Fibroblast of the aortic adventitia (primary cell): ENCODE data around the gene BMAL1. TPM values are rescaled to one million over a fixed set of nuclear protein-coding genes. Genes with fewer than 3 reads are reported as not detected.
"Not testable (repeated sequence)": the region's sequence is repeated elsewhere in the genome, so short reads cannot be mapped to it uniquely, and the experiment has no call there.

Source experiments
- DNase-seq: peaks from one replicate; pipeline ENCODE4 v3.0.0-alpha.2; 2010; ENCODE audit warnings: low read depth
- H3K4me3 ChIP-seq: 2 replicates; pipeline ENCODE4 v1.5.1; 2011; ENCODE audit warnings: low read depth, mild to moderate bottlenecking, control low read depth, low read length, moderate library complexity
- total RNA-seq: library from RNA; depleted of rRNA; stranded (reverse); fragments of >200 nt; gene quantifications from 2 replicates; pipeline ENCODE4 v1.2.3, GENCODE V29; 2012; ENCODE audit warnings: low replicate concordance
- TF ChIP-seq, protein P1 (sequence below): IDR thresholded peaks from 2 replicates; pipeline ENCODE4 v1.5.1; 2011; ENCODE audit warnings: mild to moderate bottlenecking, low read length, control low read depth, inconsistent platforms; ENCODE audit not compliant: insufficient read depth

BMAL1 gene
- total RNA-seq, 1 donor: 5.5 TPM

DNA sequence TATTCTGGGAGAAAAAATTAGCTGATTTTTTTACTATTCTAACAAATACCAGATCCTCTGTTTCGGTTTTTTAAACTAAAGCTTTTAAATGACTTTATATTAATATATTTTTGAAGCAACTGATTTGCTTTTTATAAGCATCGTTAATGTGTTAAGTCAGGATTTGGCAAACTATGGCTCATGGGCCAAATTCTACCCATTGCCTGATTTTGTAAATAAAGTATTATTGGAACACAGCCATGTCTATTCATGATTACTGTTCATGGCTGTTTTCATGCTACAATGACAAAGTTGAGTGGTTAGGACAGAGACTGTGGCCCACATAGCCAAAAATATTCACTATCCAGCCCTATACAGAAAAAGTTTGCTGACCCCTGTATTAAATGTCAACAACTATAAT lies 155.8 kb downstream of the BMAL1 start:
- H3K4me3 ChIP-seq: no peak overlapping the region
- no peak for DNase-seq
- TF ChIP-seq, protein P1, sequence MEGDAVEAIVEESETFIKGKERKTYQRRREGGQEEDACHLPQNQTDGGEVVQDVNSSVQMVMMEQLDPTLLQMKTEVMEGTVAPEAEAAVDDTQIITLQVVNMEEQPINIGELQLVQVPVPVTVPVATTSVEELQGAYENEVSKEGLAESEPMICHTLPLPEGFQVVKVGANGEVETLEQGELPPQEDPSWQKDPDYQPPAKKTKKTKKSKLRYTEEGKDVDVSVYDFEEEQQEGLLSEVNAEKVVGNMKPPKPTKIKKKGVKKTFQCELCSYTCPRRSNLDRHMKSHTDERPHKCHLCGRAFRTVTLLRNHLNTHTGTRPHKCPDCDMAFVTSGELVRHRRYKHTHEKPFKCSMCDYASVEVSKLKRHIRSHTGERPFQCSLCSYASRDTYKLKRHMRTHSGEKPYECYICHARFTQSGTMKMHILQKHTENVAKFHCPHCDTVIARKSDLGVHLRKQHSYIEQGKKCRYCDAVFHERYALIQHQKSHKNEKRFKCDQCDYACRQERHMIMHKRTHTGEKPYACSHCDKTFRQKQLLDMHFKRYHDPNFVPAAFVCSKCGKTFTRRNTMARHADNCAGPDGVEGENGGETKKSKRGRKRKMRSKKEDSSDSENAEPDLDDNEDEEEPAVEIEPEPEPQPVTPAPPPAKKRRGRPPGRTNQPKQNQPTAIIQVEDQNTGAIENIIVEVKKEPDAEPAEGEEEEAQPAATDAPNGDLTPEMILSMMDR: no peak

DNA sequence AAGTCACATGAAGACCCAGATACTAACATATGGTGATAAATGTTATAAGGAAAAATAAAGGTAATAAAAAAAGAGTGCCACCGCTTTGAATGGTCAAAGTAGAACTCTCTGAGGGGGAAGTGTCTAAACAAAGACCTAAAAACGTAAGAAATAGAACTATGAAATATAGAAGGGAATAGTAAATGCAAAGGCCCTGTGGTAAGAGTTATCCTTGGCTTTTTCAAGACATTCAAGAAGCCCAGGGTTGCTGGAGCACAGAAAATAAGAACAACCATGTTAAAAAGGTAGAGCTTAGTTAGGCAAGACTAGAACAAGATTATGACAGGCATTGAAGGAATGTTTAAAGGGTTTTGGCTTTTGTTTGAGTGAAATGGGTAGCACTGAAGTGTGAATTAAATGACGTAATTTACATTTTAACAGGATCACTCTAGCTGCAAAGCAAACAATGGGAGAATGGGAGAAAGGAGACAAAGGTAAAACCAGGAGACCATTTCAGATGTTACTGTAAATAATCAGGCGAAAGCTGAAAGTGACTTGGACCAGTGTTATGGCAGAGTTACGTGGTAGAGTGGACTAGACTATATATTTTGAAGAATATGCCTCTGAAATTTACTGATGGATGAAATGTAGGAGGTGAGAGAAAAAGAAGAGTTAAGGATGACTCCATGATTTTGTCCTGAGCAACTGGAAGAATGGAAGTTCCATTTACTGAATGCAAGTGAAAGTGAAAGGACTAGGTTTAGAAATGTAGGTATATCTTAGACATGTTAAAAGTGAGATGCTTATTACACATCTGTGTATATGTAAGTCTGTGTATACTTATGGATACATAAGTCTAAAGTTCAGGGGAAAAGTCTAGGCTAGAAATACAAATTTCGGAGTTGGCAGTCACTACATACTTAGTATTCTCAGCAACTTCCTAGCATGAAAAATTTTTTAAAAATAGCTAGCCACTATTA lies 156.9 kb downstream of the BMAL1 start:
- TF ChIP-seq, protein P1: no peak
- H3K4me3 ChIP-seq: no peak overlapping the region
- no peak for DNase-seq

DNA sequence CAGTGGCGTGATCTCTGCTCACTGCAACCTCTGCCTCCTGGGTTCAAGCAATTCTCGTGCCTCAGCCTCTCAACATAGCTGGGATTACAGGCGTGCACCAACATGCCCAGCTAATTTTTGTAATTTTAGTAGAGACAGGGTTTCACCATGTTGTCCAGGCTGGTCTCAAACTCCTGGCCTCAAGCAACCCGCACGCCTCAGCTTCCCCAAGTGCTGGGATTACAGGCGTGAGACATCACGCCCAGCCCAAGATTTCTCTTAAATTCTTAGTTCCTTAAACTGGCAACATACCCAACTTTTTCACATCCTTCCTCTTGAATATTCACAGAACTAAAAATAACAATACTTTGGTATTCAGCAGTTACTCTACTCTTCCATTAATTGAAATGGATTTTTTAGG lies 159.2 kb downstream of the BMAL1 start:
- not testable (repeated sequence) for H3K4me3 ChIP-seq, DNase-seq

Other genes with a start within 250 kb of the BMAL1 start
- 30.6 and 56.3 TPM in 2 replicates for gene BTBD10, start 185.4 kb downstream of the BMAL1 start, total RNA-seq
- not detected in 2 replicates for gene PTH, start 218.2 kb downstream of the BMAL1 start, total RNA-seq